ENCODE results near the gene PTGER4.
"Not testable (repeated sequence)": the region's sequence is repeated elsewhere in the genome, so short reads cannot be mapped to it uniquely, and the experiment has no call there.

The PTGER4 gene

GRCh38 chr5:40689438-40689837 lies 9.7 kb downstream of the PTGER4 start:
- no peak for DNase-seq (ENCODE audit: low spot score)

GRCh38 chr5:40690267-40690666 lies 10.6 kb downstream of the PTGER4 start:
- no peak for DNase-seq (ENCODE audit: low spot score)

GRCh38 chr5:40691894-40692293 lies 12.2 kb downstream of the PTGER4 start:
- no peak for DNase-seq (ENCODE audit: low spot score)

- no peak for DNase-seq (ENCODE audit: low spot score)
These were observed 14.7 kb downstream of the PTGER4 start for GRCh38 chr5:40694433-40694832.

GRCh38 chr5:40700116-40700782 lies 20.5 kb downstream of the PTGER4 start:
- no peak for DNase-seq (ENCODE audit: low spot score)

- DNase-seq (ENCODE audit: low spot score) = not testable (repeated sequence)
These were observed 22.3 kb downstream of the PTGER4 start for GRCh38 chr5:40702027-40702426.

- not testable (repeated sequence) for DNase-seq (ENCODE audit: low spot score)
These were observed 25.8 kb downstream of the PTGER4 start for GRCh38 chr5:40705484-40705883.

- not testable (repeated sequence) for DNase-seq (ENCODE audit: low spot score)
These were observed 30.9 kb downstream of the PTGER4 start for GRCh38 chr5:40710575-40710974.

GRCh38 chr5:40714001-40714400 lies 34.3 kb downstream of the PTGER4 start:
- no peak for DNase-seq (ENCODE audit: low spot score)

GRCh38 chr5:40716000-40716399 lies 36.3 kb downstream of the PTGER4 start:
- DNase-seq (ENCODE audit: low spot score) = no peak

- no peak for DNase-seq (ENCODE audit: low spot score)
These were observed 36.9 kb downstream of the PTGER4 start for GRCh38 chr5:40716590-40716989.

GRCh38 chr5:40717281-40717680 lies 37.6 kb downstream of the PTGER4 start:
- DNase-seq (ENCODE audit: low spot score) = no peak

GRCh38 chr5:40720069-40720468 lies 40.4 kb downstream of the PTGER4 start:
- no peak for DNase-seq (ENCODE audit: low spot score)

GRCh38 chr5:40722497-40722911 lies 42.8 kb downstream of the PTGER4 start:
- DNase-seq (ENCODE audit: low spot score) = not testable (repeated sequence)

- no peak for DNase-seq (ENCODE audit: low spot score)
These were observed 53.7 kb downstream of the PTGER4 start for GRCh38 chr5:40733434-40733833.

GRCh38 chr5:40733879-40734563 lies 54.3 kb downstream of the PTGER4 start:
- DNase-seq (ENCODE audit: low spot score) = no peak

GRCh38 chr5:40734986-40735385 lies 55.3 kb downstream of the PTGER4 start:
- no peak for DNase-seq (ENCODE audit: low spot score)

GRCh38 chr5:40735609-40736008 lies 55.9 kb downstream of the PTGER4 start:
- DNase-seq (ENCODE audit: low spot score) = no peak

- DNase-seq (ENCODE audit: low spot score) = no peak
These were observed 56.6 kb downstream of the PTGER4 start for GRCh38 chr5:40736103-40736875.

- DNase-seq (ENCODE audit: low spot score) = no peak
These were observed 58.8 kb downstream of the PTGER4 start for GRCh38 chr5:40738502-40738901.
